Osteoblast (primary cell): ENCODE data around the gene SRSF12. TPM values are rescaled to one million over a fixed set of nuclear protein-coding genes. Genes with fewer than 3 reads are reported as not detected.

Source experiments
- DNase-seq: peaks from one replicate; pipeline ENCODE4 v3.0.0; 2011; ENCODE audit warnings: low spot score, mixed read lengths; ENCODE audit not compliant: insufficient read length; ENCODE audit errors: missing footprints
- H2AFZ ChIP-seq: 2 replicates; pipeline ENCODE4 v1.6.0; 2011; ENCODE audit warnings: mild to moderate bottlenecking, low read length
- H3K27ac ChIP-seq: 2 replicates; pipeline ENCODE4 v1.5.1; 2011; ENCODE audit warnings: mild to moderate bottlenecking, low read depth, low read length, moderate library complexity
- H3K27me3 ChIP-seq: 2 replicates; pipeline ENCODE4 v1.6.0; 2012; ENCODE audit warnings: mild to moderate bottlenecking, control low read depth, inconsistent platforms, low read length, moderate library complexity; ENCODE audit not compliant: insufficient read depth
- H3K36me3 ChIP-seq: 2 replicates; pipeline ENCODE4 v1.5.1; 2011; ENCODE audit warnings: mild to moderate bottlenecking, low read length, control low read depth, moderate library complexity; ENCODE audit not compliant: insufficient read depth
- H3K4me1 ChIP-seq: 2 replicates; pipeline ENCODE4 v1.5.1; 2011; ENCODE audit warnings: mild to moderate bottlenecking, low read length, control low read depth, moderate library complexity; ENCODE audit not compliant: insufficient read depth
- H3K4me2 ChIP-seq: 2 replicates; pipeline ENCODE4 v1.6.0; 2011; ENCODE audit warnings: mild to moderate bottlenecking, low read length; ENCODE audit not compliant: insufficient read depth
- H3K4me3 ChIP-seq: fragments of 200-600 bp; sonication (generic); 3 replicates; pipeline ENCODE4 v1.5.1; 2012; ENCODE audit warnings: mild to moderate bottlenecking, low read length, inconsistent platforms; ENCODE audit not compliant: insufficient read depth
- H3K79me2 ChIP-seq: 2 replicates; pipeline ENCODE4 v1.6.0; 2012; ENCODE audit warnings: mild to moderate bottlenecking, low read length, control low read depth, inconsistent platforms; ENCODE audit not compliant: insufficient read depth
- H3K9me3 ChIP-seq: 2 replicates; pipeline ENCODE4 v1.5.1; 2011; ENCODE audit warnings: low read depth, low read length, control low read depth
- H4K20me1 ChIP-seq: 2 replicates; pipeline ENCODE4 v1.6.0; 2012; ENCODE audit warnings: mild to moderate bottlenecking, low read length, control low read depth; ENCODE audit not compliant: insufficient read depth
- CTCF ChIP-seq: IDR thresholded peaks from 2 replicates; pipeline ENCODE4 v1.5.1; 2011; ENCODE audit warnings: mild to moderate bottlenecking, low read depth, low read length, moderate library complexity; ENCODE audit errors: extremely low read depth
- total RNA-seq: library from RNA; depleted of rRNA; stranded (reverse); fragments of >200 nt; gene quantifications from 2 replicates; pipeline ENCODE4 v1.2.3, GENCODE V29; 2012

SRSF12 gene
- total RNA-seq, 1 donor = under 0.01 TPM

GRCh38 chr6:89116702-89117101, 1.2 kb downstream of the SRSF12 start:
- no peak overlapping the region for H3K4me3 ChIP-seq

GRCh38 chr6:89111933-89112332, 5.9 kb downstream of the SRSF12 start:
- TF ChIP-seq CTCF = no peak
- no peaks in the 10 kb centered on the region for H3K79me2 ChIP-seq
- peaks cover 4% of the 10 kb centered on the region for H3K27me3 ChIP-seq
- no peaks in the 10 kb centered on the region for H3K4me1 ChIP-seq
- H3K4me2 ChIP-seq = no peak overlapping the region
- no peaks in the 10 kb centered on the region for H3K36me3 ChIP-seq
- H3K9me3 ChIP-seq = no peaks in the 10 kb centered on the region
- DNase-seq = no peak
- no peak overlapping the region for H3K4me3 ChIP-seq
- H2AFZ ChIP-seq = no peak overlapping the region
- no peak overlapping the region for H3K27ac ChIP-seq
- H4K20me1 ChIP-seq = no peaks in the 10 kb centered on the region

More at GRCh38 chr6:89116702-89117101, 1.2 kb downstream of the SRSF12 start:
- Histone ChIP-seq H4K20me1 (no peaks in the 10 kb centered on the region), H3K9me3 (no peaks in the 10 kb centered on the region), H2AFZ (no peak overlapping the region), H3K27ac (no peak overlapping the region), H3K4me1 (no peaks in the 10 kb centered on the region), H3K79me2 (no peaks in the 10 kb centered on the region), H3K4me2 (peak overlapping the region; percentile 77), H3K36me3 (no peaks in the 10 kb centered on the region), H3K27me3 (peaks cover 21% of the 10 kb centered on the region)
- peak; percentile 52 for DNase-seq
- TF ChIP-seq CTCF = no peak

GRCh38 chr6:89110284-89110683, 7.6 kb downstream of the SRSF12 start:
- Histone ChIP-seq H2AFZ (no peak overlapping the region), H3K36me3 (no peaks in the 10 kb centered on the region), H3K9me3 (no peaks in the 10 kb centered on the region), H3K4me1 (no peaks in the 10 kb centered on the region), H4K20me1 (no peaks in the 10 kb centered on the region), H3K4me2 (no peak overlapping the region), H3K27me3 (no peaks in the 10 kb centered on the region), H3K4me3 (no peak overlapping the region), H3K79me2 (no peaks in the 10 kb centered on the region), H3K27ac (no peak overlapping the region)
- DNase-seq = no peak
- TF ChIP-seq CTCF = no peak

- Histone ChIP-seq H4K20me1 (no peaks in the 10 kb centered on the region), H3K9me3 (no peaks in the 10 kb centered on the region), H3K27me3 (no peaks in the 10 kb centered on the region), H2AFZ (no peak overlapping the region), H3K4me3 (no peak overlapping the region), H3K36me3 (no peaks in the 10 kb centered on the region), H3K4me2 (no peak overlapping the region), H3K4me1 (peaks cover 5% of the 10 kb centered on the region), H3K27ac (no peak overlapping the region), H3K79me2 (no peaks in the 10 kb centered on the region)
- no peak for DNase-seq
- TF ChIP-seq CTCF = no peak
These were observed 17.8 kb downstream of the SRSF12 start for GRCh38 chr6:89100114-89100513.
